Measurements from ENCODE around the gene TUBA1C.

Gene TUBA1C

GRCh38 chr12:49283541-49284429 is 18.9 kb downstream of the TUBA1C start:
- DNase-seq (ENCODE audit: low read depth in 2 of 2), result no peak

DNA sequence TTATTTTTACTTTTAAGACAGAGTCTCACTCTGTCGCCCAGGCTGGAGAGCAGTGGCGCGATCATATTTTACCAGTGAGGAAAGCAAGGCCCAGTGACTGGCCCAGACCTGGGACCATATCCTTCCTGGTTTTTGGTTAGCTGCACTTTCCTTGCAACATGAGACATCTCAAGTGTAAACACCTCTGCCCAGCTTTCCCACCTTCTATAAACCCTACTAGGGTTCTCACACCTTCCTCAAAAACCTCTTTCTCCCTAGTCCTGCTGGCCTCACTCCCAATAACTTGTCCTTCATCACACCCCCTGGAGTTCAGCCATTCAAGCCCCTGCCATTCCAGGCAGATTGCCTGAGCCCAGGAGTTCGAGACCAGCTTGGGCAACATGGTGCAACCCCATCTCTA is 19.8 kb downstream of the TUBA1C start:
- DNase-seq (ENCODE audit: low read depth in 2 of 2), result no peak

DNA sequence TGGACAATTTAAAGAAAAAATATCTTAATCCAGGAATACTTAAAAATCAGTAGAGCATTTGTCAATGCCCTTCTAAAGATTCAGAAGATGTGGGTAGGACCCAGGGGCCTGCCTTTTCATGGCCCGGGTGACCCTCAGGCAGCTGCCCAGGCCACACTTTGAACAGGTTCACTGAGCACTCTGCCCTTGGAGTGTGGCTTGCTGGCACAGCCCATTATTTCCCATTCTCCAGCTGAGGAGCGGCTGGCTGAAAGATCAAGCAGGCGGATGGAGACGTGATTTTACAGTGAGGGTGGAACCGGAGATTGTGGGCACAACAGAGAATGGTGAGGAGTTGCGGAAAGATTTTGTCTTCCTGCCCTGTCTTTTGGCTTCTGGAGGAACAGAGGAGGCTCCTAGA is 23.0 kb downstream of the TUBA1C start:
- no peak for DNase-seq (ENCODE audit: low read depth in 2 of 2)

- DNase-seq (ENCODE audit: low read depth in 2 of 2), result peak in 1 of 2 experiments; percentile 18
Measured at GRCh38 chr12:49288412-49288853, 23.6 kb downstream of the TUBA1C start.

DNA sequence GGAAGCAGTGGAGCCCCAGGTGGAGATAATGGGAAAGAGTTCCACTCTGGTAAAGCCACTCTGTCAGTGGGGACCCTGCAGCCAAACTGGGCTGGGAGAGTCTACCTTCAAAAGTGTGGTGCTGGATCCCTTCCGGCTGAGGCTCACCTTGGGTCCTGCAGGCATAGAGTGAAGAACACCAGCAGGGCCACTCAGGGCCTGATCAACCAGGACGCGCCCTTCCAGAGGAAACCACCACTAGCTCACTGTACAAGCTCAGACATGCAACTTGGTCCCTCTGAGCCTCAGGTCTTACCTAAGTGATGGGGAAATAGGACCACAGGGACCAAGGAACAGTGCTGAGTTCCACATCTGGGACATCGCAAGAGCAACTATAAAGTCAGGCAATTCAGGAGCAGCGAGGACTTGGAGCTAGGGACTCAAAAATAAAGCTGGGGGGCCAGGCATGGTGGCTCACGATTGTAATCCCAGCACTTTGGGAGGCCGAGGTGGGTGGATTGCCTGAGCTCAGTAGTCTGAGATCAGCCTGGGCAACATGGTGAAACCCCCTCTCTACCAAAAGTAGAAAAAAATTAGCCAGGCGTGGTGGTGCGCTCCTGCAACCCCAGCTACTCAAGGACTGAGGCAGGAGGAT is 24.2 kb downstream of the TUBA1C start:
- no peak for DNase-seq (ENCODE audit: low read depth in 2 of 2)

DNA sequence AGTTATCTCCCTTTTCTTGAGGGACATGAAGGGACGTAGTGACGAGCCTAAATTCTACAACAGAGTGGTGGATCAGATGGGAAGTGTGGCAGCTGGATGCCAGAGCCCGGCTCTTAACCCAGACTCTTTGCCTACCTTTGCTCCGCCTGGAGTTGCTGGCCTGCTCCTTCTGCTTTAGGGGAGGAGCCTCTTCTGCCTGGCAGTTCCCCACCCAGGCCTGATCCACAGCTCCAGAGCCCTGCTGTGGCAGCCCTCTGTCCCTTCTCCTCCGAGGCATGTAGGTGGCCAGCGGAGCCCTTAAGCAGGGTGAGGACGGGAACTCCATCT is 27.8 kb downstream of the TUBA1C start:
- no peak for DNase-seq (ENCODE audit: low read depth in 2 of 2)

GRCh38 chr12:49293056-49293956 is 28.4 kb downstream of the TUBA1C start:
- no peak for DNase-seq (ENCODE audit: low read depth in 2 of 2)

- no peak for DNase-seq (ENCODE audit: low read depth in 2 of 2)
Measured at GRCh38 chr12:49294086-49294803, 29.4 kb downstream of the TUBA1C start.

GRCh38 chr12:49294804-49295081 is 29.9 kb downstream of the TUBA1C start:
- DNase-seq (ENCODE audit: low read depth in 2 of 2), result no peak

GRCh38 chr12:49295082-49295936 is 30.4 kb downstream of the TUBA1C start, which contains the start of gene PRPH:
Gene PRPH, plus strand, starts transcription at chr12:49295147. Its CDS starts 54 bp downstream, at chr12:49295201.
- no peak for DNase-seq (ENCODE audit: low read depth in 2 of 2)

DNA sequence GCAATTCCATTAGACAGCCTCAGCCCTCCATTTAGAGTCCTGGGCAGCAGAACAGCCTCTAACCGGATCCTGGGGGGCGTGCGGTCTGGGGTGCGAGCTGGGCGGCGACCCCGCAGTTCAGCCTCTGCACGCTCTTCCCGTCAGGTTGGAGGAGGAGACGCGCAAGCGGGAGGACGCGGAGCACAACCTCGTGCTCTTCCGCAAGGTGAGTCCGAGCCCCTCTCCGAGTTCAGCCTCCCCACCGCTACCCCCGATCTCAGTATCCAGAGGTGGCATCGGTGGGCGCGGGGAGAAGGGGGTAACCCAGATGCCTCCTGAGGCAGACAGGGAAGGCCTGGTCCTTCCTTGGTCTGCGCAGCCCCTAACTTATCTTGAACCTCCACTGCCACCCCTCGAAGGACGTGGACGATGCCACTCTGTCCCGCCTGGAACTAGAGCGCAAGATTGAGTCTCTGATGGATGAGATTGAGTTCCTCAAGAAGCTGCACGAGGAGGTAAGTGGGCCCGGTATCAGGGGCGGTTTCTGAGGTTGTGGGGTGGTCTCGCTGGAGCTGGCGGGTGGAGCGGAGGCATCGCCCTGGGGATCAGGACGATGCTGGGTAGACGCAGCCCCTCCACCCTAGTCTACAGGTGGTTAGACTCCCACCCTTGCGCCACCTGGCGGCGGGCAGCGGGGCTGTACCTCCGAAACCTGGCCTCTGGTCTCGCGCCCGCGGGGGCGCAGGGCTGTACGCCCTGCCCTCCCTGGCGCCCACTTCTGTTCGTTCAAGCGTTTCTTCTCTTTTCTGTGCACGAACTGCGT is 31.4 kb downstream of the TUBA1C start:
- no peak for DNase-seq (ENCODE audit: low read depth in 2 of 2)

- no peak for DNase-seq (ENCODE audit: low read depth in 2 of 2)
Measured at GRCh38 chr12:49296836-49297694, 32.2 kb downstream of the TUBA1C start.

GRCh38 chr12:49297695-49298060 is 32.8 kb downstream of the TUBA1C start:
- no peak for DNase-seq (ENCODE audit: low read depth in 2 of 2)

DNA sequence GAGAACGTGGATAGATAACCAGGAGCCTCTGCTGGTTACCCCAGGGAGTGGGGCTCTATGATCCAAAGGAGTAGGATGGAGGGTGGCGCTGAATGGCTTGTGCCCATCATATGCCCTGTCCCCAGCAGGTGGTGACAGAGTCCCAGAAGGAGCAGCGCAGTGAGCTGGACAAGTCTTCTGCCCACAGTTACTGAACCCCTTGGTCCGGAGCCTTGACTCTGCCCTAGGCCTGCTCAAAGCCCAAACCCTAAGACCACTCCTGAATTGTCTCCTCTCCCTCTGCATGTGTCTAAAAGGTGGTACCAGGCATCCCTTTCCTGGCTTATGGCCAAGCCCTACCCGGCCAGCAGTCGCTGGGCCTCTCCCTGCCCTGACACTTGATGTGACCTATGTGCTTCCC is 33.3 kb downstream of the TUBA1C start:
- no peak for DNase-seq (ENCODE audit: low read depth in 2 of 2)

DNA sequence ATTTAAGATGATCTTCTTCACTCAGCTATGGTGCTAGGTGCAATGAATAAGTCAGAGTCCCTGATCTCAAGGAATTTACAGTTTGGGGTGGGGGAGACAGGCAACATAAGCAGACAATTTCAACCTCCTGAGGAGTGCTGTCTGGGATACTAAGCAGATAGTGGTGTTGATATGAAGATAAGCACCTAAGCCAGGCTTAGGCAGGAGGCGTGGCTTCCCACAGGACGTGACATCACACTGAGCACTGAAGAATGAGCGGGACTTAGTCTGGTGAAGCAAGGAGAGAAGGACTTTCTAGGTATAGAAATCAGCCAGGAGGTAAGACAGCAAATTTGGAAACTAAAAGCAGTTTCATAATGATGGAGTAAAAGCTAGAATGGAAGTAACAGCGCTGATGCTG is 36.9 kb downstream of the TUBA1C start:
- DNase-seq (ENCODE audit: low read depth in 2 of 2), result no peak

DNA sequence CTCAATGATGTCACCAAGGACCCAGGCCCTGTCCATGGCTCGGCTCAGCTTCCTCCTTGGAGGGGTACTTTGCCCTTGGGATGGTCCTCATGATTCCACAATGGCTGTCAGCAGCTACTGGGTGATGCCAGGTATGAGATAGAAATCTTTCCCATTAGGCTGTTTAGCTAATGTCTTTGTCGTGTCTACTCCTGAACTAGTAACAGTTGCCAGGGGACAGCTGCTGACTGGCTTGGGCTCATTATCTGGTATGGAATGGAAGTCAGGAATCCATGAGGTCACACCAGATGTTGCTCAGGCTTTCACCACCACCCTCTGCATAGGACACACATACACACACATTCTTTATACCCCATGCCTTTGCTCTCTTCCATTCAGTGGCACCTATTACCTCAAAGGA is 39.3 kb downstream of the TUBA1C start:
- no peak for DNase-seq (ENCODE audit: low read depth in 2 of 2)

GRCh38 chr12:49305762-49306510 is 41.1 kb downstream of the TUBA1C start:
- DNase-seq (ENCODE audit: low read depth in 2 of 2), result no peak

- no peak for DNase-seq (ENCODE audit: low read depth in 2 of 2)
Measured at GRCh38 chr12:49309386-49309785, 44.5 kb downstream of the TUBA1C start.

Measured in fibroblast of skin of left quadriceps (primary cell).